Measurements from ENCODE around the gene METTL16.

DNA sequence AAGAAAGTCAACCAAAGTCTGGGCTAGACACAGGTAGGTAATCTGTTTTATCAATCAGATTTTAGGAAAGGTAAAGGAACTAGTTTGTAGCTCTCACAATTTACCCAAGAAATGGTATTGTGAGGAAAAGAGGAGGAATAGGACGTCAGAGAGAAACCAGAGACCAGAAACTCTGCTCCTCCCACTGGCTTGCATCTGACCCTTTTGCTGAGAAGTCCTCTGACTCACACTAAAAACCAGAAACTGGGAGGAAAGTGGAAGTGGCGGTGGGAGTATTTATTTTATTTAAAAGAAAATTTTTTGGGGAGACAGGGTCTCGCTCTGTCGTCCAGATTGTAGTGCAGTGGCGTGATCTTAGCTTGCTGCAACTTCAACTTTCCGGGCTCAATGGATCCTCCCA, 72.9 kb downstream of the METTL16 start:
- TF ChIP-seq, protein P1, sequence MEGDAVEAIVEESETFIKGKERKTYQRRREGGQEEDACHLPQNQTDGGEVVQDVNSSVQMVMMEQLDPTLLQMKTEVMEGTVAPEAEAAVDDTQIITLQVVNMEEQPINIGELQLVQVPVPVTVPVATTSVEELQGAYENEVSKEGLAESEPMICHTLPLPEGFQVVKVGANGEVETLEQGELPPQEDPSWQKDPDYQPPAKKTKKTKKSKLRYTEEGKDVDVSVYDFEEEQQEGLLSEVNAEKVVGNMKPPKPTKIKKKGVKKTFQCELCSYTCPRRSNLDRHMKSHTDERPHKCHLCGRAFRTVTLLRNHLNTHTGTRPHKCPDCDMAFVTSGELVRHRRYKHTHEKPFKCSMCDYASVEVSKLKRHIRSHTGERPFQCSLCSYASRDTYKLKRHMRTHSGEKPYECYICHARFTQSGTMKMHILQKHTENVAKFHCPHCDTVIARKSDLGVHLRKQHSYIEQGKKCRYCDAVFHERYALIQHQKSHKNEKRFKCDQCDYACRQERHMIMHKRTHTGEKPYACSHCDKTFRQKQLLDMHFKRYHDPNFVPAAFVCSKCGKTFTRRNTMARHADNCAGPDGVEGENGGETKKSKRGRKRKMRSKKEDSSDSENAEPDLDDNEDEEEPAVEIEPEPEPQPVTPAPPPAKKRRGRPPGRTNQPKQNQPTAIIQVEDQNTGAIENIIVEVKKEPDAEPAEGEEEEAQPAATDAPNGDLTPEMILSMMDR (IDR thresholded peaks at IDR 0.05): no peak
- no peak for TF ChIP-seq EZH2phosphoT487 (IDR thresholded peaks at IDR 0.05; ENCODE audit: borderline replicate concordance, low read depth)
- TF ChIP-seq, protein P2, sequence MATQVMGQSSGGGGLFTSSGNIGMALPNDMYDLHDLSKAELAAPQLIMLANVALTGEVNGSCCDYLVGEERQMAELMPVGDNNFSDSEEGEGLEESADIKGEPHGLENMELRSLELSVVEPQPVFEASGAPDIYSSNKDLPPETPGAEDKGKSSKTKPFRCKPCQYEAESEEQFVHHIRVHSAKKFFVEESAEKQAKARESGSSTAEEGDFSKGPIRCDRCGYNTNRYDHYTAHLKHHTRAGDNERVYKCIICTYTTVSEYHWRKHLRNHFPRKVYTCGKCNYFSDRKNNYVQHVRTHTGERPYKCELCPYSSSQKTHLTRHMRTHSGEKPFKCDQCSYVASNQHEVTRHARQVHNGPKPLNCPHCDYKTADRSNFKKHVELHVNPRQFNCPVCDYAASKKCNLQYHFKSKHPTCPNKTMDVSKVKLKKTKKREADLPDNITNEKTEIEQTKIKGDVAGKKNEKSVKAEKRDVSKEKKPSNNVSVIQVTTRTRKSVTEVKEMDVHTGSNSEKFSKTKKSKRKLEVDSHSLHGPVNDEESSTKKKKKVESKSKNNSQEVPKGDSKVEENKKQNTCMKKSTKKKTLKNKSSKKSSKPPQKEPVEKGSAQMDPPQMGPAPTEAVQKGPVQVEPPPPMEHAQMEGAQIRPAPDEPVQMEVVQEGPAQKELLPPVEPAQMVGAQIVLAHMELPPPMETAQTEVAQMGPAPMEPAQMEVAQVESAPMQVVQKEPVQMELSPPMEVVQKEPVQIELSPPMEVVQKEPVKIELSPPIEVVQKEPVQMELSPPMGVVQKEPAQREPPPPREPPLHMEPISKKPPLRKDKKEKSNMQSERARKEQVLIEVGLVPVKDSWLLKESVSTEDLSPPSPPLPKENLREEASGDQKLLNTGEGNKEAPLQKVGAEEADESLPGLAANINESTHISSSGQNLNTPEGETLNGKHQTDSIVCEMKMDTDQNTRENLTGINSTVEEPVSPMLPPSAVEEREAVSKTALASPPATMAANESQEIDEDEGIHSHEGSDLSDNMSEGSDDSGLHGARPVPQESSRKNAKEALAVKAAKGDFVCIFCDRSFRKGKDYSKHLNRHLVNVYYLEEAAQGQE (IDR thresholded peaks at IDR 0.05; ENCODE audit: low read depth, low read length): no peak
- TF ChIP-seq JUND (IDR thresholded peaks at IDR 0.05): no peak
- TF ChIP-seq TCF12 (IDR thresholded peaks at IDR 0.05): no peak
- TF ChIP-seq POLR2AphosphoS5 (IDR thresholded peaks at IDR 0.05; ENCODE audit: low read depth, low read length): no peak
- TF ChIP-seq, protein P3, sequence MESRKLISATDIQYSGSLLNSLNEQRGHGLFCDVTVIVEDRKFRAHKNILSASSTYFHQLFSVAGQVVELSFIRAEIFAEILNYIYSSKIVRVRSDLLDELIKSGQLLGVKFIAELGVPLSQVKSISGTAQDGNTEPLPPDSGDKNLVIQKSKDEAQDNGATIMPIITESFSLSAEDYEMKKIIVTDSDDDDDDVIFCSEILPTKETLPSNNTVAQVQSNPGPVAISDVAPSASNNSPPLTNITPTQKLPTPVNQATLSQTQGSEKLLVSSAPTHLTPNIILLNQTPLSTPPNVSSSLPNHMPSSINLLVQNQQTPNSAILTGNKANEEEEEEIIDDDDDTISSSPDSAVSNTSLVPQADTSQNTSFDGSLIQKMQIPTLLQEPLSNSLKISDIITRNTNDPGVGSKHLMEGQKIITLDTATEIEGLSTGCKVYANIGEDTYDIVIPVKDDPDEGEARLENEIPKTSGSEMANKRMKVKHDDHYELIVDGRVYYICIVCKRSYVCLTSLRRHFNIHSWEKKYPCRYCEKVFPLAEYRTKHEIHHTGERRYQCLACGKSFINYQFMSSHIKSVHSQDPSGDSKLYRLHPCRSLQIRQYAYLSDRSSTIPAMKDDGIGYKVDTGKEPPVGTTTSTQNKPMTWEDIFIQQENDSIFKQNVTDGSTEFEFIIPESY (IDR thresholded peaks at IDR 0.05; ENCODE audit: borderline replicate concordance, low read depth): no peak
- TF ChIP-seq TAF1 (IDR thresholded peaks at IDR 0.05; ENCODE audit: borderline replicate concordance, low read depth, low read length): no peak
- TF ChIP-seq YY1 (IDR thresholded peaks at IDR 0.05; ENCODE audit: low read depth): no peak
- no peak for TF ChIP-seq MXI1 (IDR thresholded peaks at IDR 0.05; ENCODE audit: low read depth, low read length)

Measured in SK-N-SH (cell line).